Body of pancreas (tissue), 4 donors: ENCODE measurements around the gene ACOD1. TPM values are rescaled to one million over a fixed set of nuclear protein-coding genes. Genes with fewer than 3 reads are reported as not detected.
A peak's percentile ranks its signal among the peaks of the same experiment; 100 is the strongest.

Experiments used
- ATAC-seq: fragments of 150-250 bp; one replicate; pipeline ENCODE4 v1.9.1; 2016
- DNase-seq, 4 donors: peaks; one replicate each; pipeline ENCODE4 v3.0.0-alpha.2; 2019
- H3K27ac ChIP-seq, 4 donors: fragments of 200-600 bp; sonication (generic); 1 replicate in 3 of 4; 2 replicates in 1 of 4; pipeline versions ENCODE4 v1.5.1 to v1.6.1; 2016 to 2019; ENCODE audit warnings: mild to moderate bottlenecking in 1 of 4, mixed read lengths in 1 of 4, moderate library complexity in 1 of 4
- H3K27me3 ChIP-seq, 2 donors: fragments of 200-600 bp; sonication (generic); one replicate each; pipeline ENCODE4 v1.6.0; 2016; ENCODE audit warnings: mild to moderate bottlenecking in 1 of 2
- H3K36me3 ChIP-seq, 2 donors: fragments of 200-600 bp; sonication (generic); replicated peaks in 1 of 2; 2 replicates each; pipeline ENCODE4 v1.5.1; 2016; ENCODE audit warnings: low read depth in 2 of 2; ENCODE audit not compliant: insufficient read depth in 1 of 2
- H3K4me1 ChIP-seq: fragments of 200-600 bp; sonication (generic); one replicate; pipeline ENCODE4 v1.6.0; 2016
- H3K4me3 ChIP-seq, 2 donors: fragments of 200-600 bp; sonication (generic); 1 replicate in 1 of 2; 2 replicates in 1 of 2; pipeline ENCODE4 v1.5.1; 2016 to 2019
- H3K9me3 ChIP-seq, 3 donors: fragments of 200-600 bp; sonication (generic); 1 replicate in 2 of 3; 2 replicates in 1 of 3; pipeline ENCODE4 v1.5.1; 2016
- CTCF ChIP-seq, 7 experiments: fragments of 450-650 bp in 4 of 7; fragments of 200-600 bp in 3 of 7; sonication (generic) in 3 of 7; IDR thresholded peaks; one replicate each; pipeline ENCODE4 v1.5.1; 2016 to 2019; ENCODE audit warnings: antibody characterized with exemption in 7 of 7
- POLR2A ChIP-seq, 3 donors: fragments of 450-650 bp; IDR thresholded peaks; one replicate each; pipeline ENCODE4 v1.6.1; 2016; ENCODE audit warnings: antibody characterized with exemption in 3 of 3, mild to moderate bottlenecking in 2 of 3
- WGBS, 2 donors: methylation state at CpG; one replicate each; pipeline ENCODE4 v1.1.5; 2017; 5-methylcytosine and 5-hydroxymethylcytosine counted together
- intact Hi-C: fragments of 100-400 bp; cut with DNase I; formaldehyde crosslinking; loops from one replicate; pipeline ENCODE4 v1.15.1; 2023
- total RNA-seq, 2 donors: library from RNA; depleted of rRNA; stranded (reverse); fragments of >200 nt; gene quantifications; one replicate each; pipeline ENCODE4 v1.1.0, GENCODE V29; 2016

Gene ACOD1
- total RNA-seq, 2 donors from 2014 or later = not detected

- H3K4me1 ChIP-seq = peaks cover 28% of the 10 kb centered on the region
- H3K27ac ChIP-seq = no peak overlapping the region
- H3K4me3 ChIP-seq = no peak overlapping the region
- intact Hi-C loops = no loop called here
- no peaks in the 10 kb centered on the region for H3K9me3 ChIP-seq
- peaks cover 0 to 3% of the 10 kb centered on the region in 2 donors for H3K36me3 ChIP-seq
- no peak for TF ChIP-seq CTCF (IDR thresholded peaks at IDR 0.05)
- TF ChIP-seq POLR2A (IDR thresholded peaks at IDR 0.05) = no peak
- ATAC-seq = no peak
- 78 to 80% methylated on average over 5 of the region's 5 CpGs for WGBS, 2 donors
- no peaks in the 10 kb centered on the region for H3K27me3 ChIP-seq
- DNase-seq = no peak
These were observed 45.2 kb downstream of the ACOD1 start for GRCh38 chr13:76993473-76993872.

GRCh38 chr13:76994281-76994680, 46.0 kb downstream of the ACOD1 start:
- H3K9me3 ChIP-seq = no peaks in the 10 kb centered on the region
- peaks cover 31% of the 10 kb centered on the region for H3K4me1 ChIP-seq
- TF ChIP-seq POLR2A (IDR thresholded peaks at IDR 0.05) = no peak
- TF ChIP-seq CTCF (IDR thresholded peaks at IDR 0.05) = no peak
- DNase-seq (no peak), ATAC-seq (no peak)
- intact Hi-C loops = no loop called here
- no peak overlapping the region for H3K27ac ChIP-seq
- no peaks in the 10 kb centered on the region for H3K27me3 ChIP-seq
- peaks cover 0 to 3% of the 10 kb centered on the region in 2 donors for H3K36me3 ChIP-seq
- no peak overlapping the region for H3K4me3 ChIP-seq
- 94% methylated on average over 3 of the region's 3 CpGs for WGBS, 2 donors

- peak overlapping the region in 1 of 4 donors; percentile 33 for H3K27ac ChIP-seq
- peaks cover 42% of the 10 kb centered on the region for H3K4me1 ChIP-seq
- 31 to 48% methylated on average over 1 of the region's 1 CpG for WGBS, 2 donors
- no peak for ATAC-seq
- TF ChIP-seq POLR2A (IDR thresholded peaks at IDR 0.05) = no peak
- no peak for TF ChIP-seq CTCF (IDR thresholded peaks at IDR 0.05)
- intact Hi-C loops = no loop called here
- DNase-seq = no peak
- peaks cover 0 to 5% of the 10 kb centered on the region in 2 donors for H3K36me3 ChIP-seq
- H3K9me3 ChIP-seq = no peaks in the 10 kb centered on the region
- H3K27me3 ChIP-seq = no peaks in the 10 kb centered on the region
- H3K4me3 ChIP-seq = no peak overlapping the region
These were observed 52.2 kb downstream of the ACOD1 start for GRCh38 chr13:77000475-77000874.

GRCh38 chr13:77001540-77001939, 53.2 kb downstream of the ACOD1 start:
- intact Hi-C loops = no loop called here
- DNase-seq = no peak
- H3K9me3 ChIP-seq = no peaks in the 10 kb centered on the region
- ATAC-seq = no peak
- TF ChIP-seq POLR2A (IDR thresholded peaks at IDR 0.05) (no peak), CTCF (IDR thresholded peaks at IDR 0.05) (no peak)
- WGBS, 2 donors = 32 to 33% methylated on average over 4 of the region's 4 CpGs
- H3K4me1 ChIP-seq = peaks cover 42% of the 10 kb centered on the region
- H3K27me3 ChIP-seq = no peaks in the 10 kb centered on the region
- H3K36me3 ChIP-seq = peaks cover 0 to 3% of the 10 kb centered on the region in 2 donors
- H3K4me3 ChIP-seq = no peak overlapping the region
- H3K27ac ChIP-seq = no peak overlapping the region

GRCh38 chr13:77001963-77002587, 53.8 kb downstream of the ACOD1 start:
- ATAC-seq = no peak
- intact Hi-C loops = no loop called here

More at GRCh38 chr13:77001963-77002587, 53.8 kb downstream of the ACOD1 start:
- Histone ChIP-seq H3K9me3 (no peaks in the 10 kb centered on the region), H3K27ac (no peak overlapping the region), H3K36me3 (peaks cover 0 to 5% of the 10 kb centered on the region in 2 donors), H3K27me3 (no peaks in the 10 kb centered on the region), H3K4me3 (no peak overlapping the region), H3K4me1 (peaks cover 42% of the 10 kb centered on the region)
- 28 to 37% methylated on average over 4 of the region's 4 CpGs for WGBS, 2 donors
- TF ChIP-seq CTCF (IDR thresholded peaks at IDR 0.05) (no peak), POLR2A (IDR thresholded peaks at IDR 0.05) (no peak)
- no peak for DNase-seq
